ENCODE data around the gene HTRA2.

The HTRA2 gene

GRCh38 chr2:74573747-74574562 is 44.2 kb downstream of the HTRA2 start:
- no peak for TF ChIP-seq OSR1 (CRISPR knock-in tag; IDR thresholded peaks at IDR 0.05)
- TF ChIP-seq ESRRG (CRISPR knock-in tag; IDR thresholded peaks at IDR 0.05), result no peak
- no peak for TF ChIP-seq ZFP3 (CRISPR knock-in tag; IDR thresholded peaks at IDR 0.05)
- no peak for TF ChIP-seq TCF4 (CRISPR knock-in tag; IDR thresholded peaks at IDR 0.05; ENCODE audit: borderline replicate concordance)
- no peak for TF ChIP-seq TOX (CRISPR knock-in tag; IDR thresholded peaks at IDR 0.05; ENCODE audit: borderline replicate concordance)
- TF ChIP-seq ZFP30 (CRISPR knock-in tag; IDR thresholded peaks at IDR 0.05), result no peak
- no peak for TF ChIP-seq ZNF565 (CRISPR knock-in tag; conservative IDR thresholded peaks at IDR 0.05; ENCODE audit: low read depth)
- TF ChIP-seq PATZ1 (CRISPR knock-in tag; IDR thresholded peaks at IDR 0.05; ENCODE audit: borderline replicate concordance), result no peak
- no peak for TF ChIP-seq POU6F1 (CRISPR knock-in tag; IDR thresholded peaks at IDR 0.05; ENCODE audit: borderline replicate concordance, low read depth)
- no peak for TF ChIP-seq CSRNP3 (CRISPR knock-in tag; IDR thresholded peaks at IDR 0.05)
- no peak for TF ChIP-seq ZNF70 (CRISPR knock-in tag; IDR thresholded peaks at IDR 0.05)
- no peak for TF ChIP-seq ZNF8 (CRISPR knock-in tag; IDR thresholded peaks at IDR 0.05)
- no peak for TF ChIP-seq ISL1 (CRISPR knock-in tag; IDR thresholded peaks at IDR 0.05)
- ATAC-seq, result peak; percentile 97

- TF ChIP-seq RARB (CRISPR knock-in tag; IDR thresholded peaks at IDR 0.05) (no peak), TCF4 (CRISPR knock-in tag; IDR thresholded peaks at IDR 0.05; ENCODE audit: borderline replicate concordance) (no peak), OSR1 (CRISPR knock-in tag; IDR thresholded peaks at IDR 0.05) (no peak), TOX (CRISPR knock-in tag; IDR thresholded peaks at IDR 0.05; ENCODE audit: borderline replicate concordance) (no peak), SNAI2 (CRISPR knock-in tag; IDR thresholded peaks at IDR 0.05) (no peak), CSDC2 (CRISPR knock-in tag; IDR thresholded peaks at IDR 0.05) (no peak), ZNF70 (CRISPR knock-in tag; IDR thresholded peaks at IDR 0.05) (no peak), ZFP3 (CRISPR knock-in tag; IDR thresholded peaks at IDR 0.05) (no peak), ZNF565 (CRISPR knock-in tag; conservative IDR thresholded peaks at IDR 0.05; ENCODE audit: low read depth) (no peak), POU6F1 (CRISPR knock-in tag; IDR thresholded peaks at IDR 0.05; ENCODE audit: borderline replicate concordance, low read depth) (no peak), GLIS3 (CRISPR knock-in tag; IDR thresholded peaks at IDR 0.05) (no peak), PATZ1 (CRISPR knock-in tag; IDR thresholded peaks at IDR 0.05; ENCODE audit: borderline replicate concordance) (no peak), ISL1 (CRISPR knock-in tag; IDR thresholded peaks at IDR 0.05) (no peak)
Observed at GRCh38 chr2:74575320-74575719, 45.6 kb downstream of the HTRA2 start.

GRCh38 chr2:74576211-74576862 is 46.6 kb downstream of the HTRA2 start:
- TF ChIP-seq TSHZ2 (CRISPR knock-in tag; IDR thresholded peaks at IDR 0.05), result no peak
- TF ChIP-seq ESRRG (CRISPR knock-in tag; IDR thresholded peaks at IDR 0.05), result no peak
- no peak for TF ChIP-seq OSR1 (CRISPR knock-in tag; IDR thresholded peaks at IDR 0.05)
- TF ChIP-seq PATZ1 (CRISPR knock-in tag; IDR thresholded peaks at IDR 0.05; ENCODE audit: borderline replicate concordance), result no peak
- no peak for TF ChIP-seq ZNF70 (CRISPR knock-in tag; IDR thresholded peaks at IDR 0.05)
- TF ChIP-seq ARNTL (CRISPR knock-in tag; IDR thresholded peaks at IDR 0.05; ENCODE audit: borderline replicate concordance, low read depth), result no peak
- no peak for ATAC-seq

More at GRCh38 chr2:74575320-74575719, 45.6 kb downstream of the HTRA2 start:
- ATAC-seq, result no peak

Data from SK-N-SH treated with all-trans-retinoic acid at 6 μM for 48 hours (cell line).